HCT116 (cell line): ENCODE measurements around the gene TAF15.

Experiments used
- CTCF ChIP-seq, 3 experiments: fragments of 200-600 bp in 1 of 3; sonication (generic) in 1 of 3; IDR thresholded peaks in 2 of 3; conservative IDR thresholded peaks in 1 of 3; 2 replicates each; pipeline ENCODE4 v1.5.1; 2012 to 2017; ENCODE audit warnings: low read depth in 2 of 3, low read length in 2 of 3, antibody characterized with exemption in 1 of 3, borderline replicate concordance in 1 of 3, control low read depth in 1 of 3, mild to moderate bottlenecking in 1 of 3, mixed read lengths in 1 of 3, mixed run types in 1 of 3, moderate library complexity in 1 of 3; ENCODE audit not compliant: insufficient read depth in 1 of 3
- ELF1 ChIP-seq: IDR thresholded peaks from 2 replicates; pipeline ENCODE4 v1.6.1; 2012; ENCODE audit warnings: low read depth, borderline replicate concordance
- EZH2 ChIP-seq: fragments of 200-600 bp; sonication (generic); IDR thresholded peaks from 2 replicates; pipeline ENCODE4 v1.6.1; 2017; ENCODE audit warnings: antibody characterized with exemption, mixed run types
- FOSL1 ChIP-seq: IDR thresholded peaks from 2 replicates; pipeline ENCODE4 v1.6.1; 2012; ENCODE audit warnings: low read depth
- POLR2A ChIP-seq: IDR thresholded peaks from 2 replicates; pipeline ENCODE4 v1.7.0; 2011; ENCODE audit warnings: borderline replicate concordance; ENCODE audit not compliant: insufficient read depth, insufficient read length; ENCODE audit errors: extremely low read depth
- POLR2AphosphoS5 ChIP-seq: IDR thresholded peaks from 2 replicates; pipeline ENCODE4 v1.6.1; 2011; ENCODE audit warnings: mild to moderate bottlenecking, low read depth, low read length, moderate library complexity
- TF ChIP-seq, protein P1 (sequence below): IDR thresholded peaks from 2 replicates; pipeline ENCODE4 v1.6.1; 2011; ENCODE audit warnings: mild to moderate bottlenecking, low read length, moderate library complexity; ENCODE audit not compliant: insufficient replicate concordance; ENCODE audit errors: extremely low read depth

DNA sequence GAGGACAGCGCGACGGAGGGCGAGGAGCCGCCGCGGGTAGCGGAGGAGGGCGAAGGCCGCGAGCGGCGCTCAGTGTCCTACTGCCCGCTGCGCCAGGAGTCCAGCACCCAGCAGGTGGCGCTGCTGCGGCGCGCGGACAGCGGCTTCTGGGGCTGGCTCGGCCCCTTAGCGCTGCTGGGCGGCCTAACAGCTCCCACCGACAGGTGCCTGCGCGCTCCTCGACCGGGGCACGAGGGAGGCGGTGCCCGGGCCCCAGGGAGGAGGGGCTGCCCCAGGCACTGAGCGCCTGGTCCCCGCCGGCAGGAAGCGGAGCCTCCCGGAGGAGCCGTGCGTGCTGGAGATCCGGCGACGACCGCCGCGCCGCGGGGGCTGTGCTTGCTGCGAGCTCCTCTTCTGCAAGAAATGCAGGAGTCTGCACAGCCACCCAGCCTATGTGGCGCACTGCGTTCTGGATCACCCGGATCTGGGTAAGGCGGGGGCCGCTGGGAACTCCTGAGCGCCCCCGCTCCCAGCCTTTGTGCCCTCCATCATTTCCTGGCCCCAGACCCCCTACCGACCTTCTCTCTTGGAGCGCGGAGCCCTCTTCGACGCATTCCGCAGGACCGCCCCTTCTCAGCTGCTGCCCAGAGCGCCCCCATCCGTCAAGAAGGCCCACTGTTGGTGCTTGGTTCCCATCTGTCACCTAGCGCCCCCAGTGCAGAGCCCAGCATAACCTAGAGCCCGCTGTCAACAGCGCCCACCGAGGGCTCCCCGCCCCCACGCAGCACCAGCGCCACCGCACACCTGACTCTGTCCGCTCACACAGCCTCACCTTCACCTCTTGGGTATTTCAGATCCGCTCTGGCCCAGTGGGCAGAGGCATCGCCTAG lies 44.9 kb upstream of the TAF15 start:
- TF ChIP-seq CTCF (IDR thresholded peaks at IDR 0.05 in 2 of 3, conservative IDR thresholded peaks at IDR 0.05 in 1 of 3; ENCODE audit: borderline replicate concordance in 1 of 3, insufficient read depth in 1 of 3, low read depth in 2 of 3, low read length in 2 of 3) = peak; percentile 67 to 95 (median 95)
- no peak for TF ChIP-seq POLR2A
- TF ChIP-seq, protein P1, sequence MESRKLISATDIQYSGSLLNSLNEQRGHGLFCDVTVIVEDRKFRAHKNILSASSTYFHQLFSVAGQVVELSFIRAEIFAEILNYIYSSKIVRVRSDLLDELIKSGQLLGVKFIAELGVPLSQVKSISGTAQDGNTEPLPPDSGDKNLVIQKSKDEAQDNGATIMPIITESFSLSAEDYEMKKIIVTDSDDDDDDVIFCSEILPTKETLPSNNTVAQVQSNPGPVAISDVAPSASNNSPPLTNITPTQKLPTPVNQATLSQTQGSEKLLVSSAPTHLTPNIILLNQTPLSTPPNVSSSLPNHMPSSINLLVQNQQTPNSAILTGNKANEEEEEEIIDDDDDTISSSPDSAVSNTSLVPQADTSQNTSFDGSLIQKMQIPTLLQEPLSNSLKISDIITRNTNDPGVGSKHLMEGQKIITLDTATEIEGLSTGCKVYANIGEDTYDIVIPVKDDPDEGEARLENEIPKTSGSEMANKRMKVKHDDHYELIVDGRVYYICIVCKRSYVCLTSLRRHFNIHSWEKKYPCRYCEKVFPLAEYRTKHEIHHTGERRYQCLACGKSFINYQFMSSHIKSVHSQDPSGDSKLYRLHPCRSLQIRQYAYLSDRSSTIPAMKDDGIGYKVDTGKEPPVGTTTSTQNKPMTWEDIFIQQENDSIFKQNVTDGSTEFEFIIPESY = no peak
- TF ChIP-seq POLR2AphosphoS5 = peak; percentile 24; the same call in 1 of the 2 replicates
- no peak for TF ChIP-seq EZH2
- TF ChIP-seq FOSL1 = no peak
- TF ChIP-seq ELF1 = no peak
